IMR-90 (cell line): ENCODE measurements around the gene SNTN. TPM values are rescaled to one million over a fixed set of nuclear protein-coding genes. Genes with fewer than 3 reads are reported as not detected.

Source experiments
- ATAC-seq: fragments of 200-7000 bp; cut with Tn5 transposase; 2 replicates; pipeline ENCODE4 v1.9.1; 2020; ENCODE audit warnings: low read depth, mild to moderate bottlenecking, moderate library complexity
- BruUV-seq: library from RNA; stranded (reverse); fragments of 400-500 nt; replicated peaks from 2 replicates; lab custom pipeline; 2021; lab: Mats Ljungman, UMichigan
- CTCF ChIA-PET: fragments of 300-600 bp; formaldehyde crosslinking; extraction: SDS; loops from one replicate; lab custom pipeline; 2021; ENCODE audit warnings: antibody characterized with exemption; lab: Yijun Ruan, JAX
- POLR2A ChIA-PET: fragments of 300-600 bp; sonication (Branson Sonifier 250); formaldehyde crosslinking; loops from one replicate; lab custom pipeline; 2022; ENCODE audit warnings: antibody characterized with exemption; ENCODE audit not compliant: unreplicated experiment; lab: Charles Lee
- DNase-seq: peaks from one replicate; pipeline ENCODE4 v3.0.0; 2013
- H2AFZ ChIP-seq: replicated peaks from 2 replicates; pipeline ENCODE3; 2013; ENCODE audit warnings: low read length, mild to moderate bottlenecking; ENCODE audit not compliant: poor library complexity
- H2AK5ac ChIP-seq: 2 replicates; pipeline ENCODE4 v1.6.1; 2013; ENCODE audit warnings: low read depth, low read length, inconsistent platforms
- H2AK9ac ChIP-seq: replicated peaks from 2 replicates; pipeline ENCODE3; 2013; ENCODE audit warnings: mild to moderate bottlenecking, low read depth, low read length, moderate library complexity; ENCODE audit not compliant: poor library complexity
- H2BK120ac ChIP-seq: 2 replicates; pipeline ENCODE4 v1.6.1; 2013; ENCODE audit warnings: low read depth, low read length, inconsistent platforms
- H2BK15ac ChIP-seq: 3 replicates; pipeline ENCODE4 v1.6.1; 2013; ENCODE audit warnings: low read depth, low read length, inconsistent platforms
- H2BK20ac ChIP-seq: 2 replicates; pipeline ENCODE4 v1.6.1; 2013; ENCODE audit warnings: low read depth, mild to moderate bottlenecking, inconsistent platforms, low read length, moderate library complexity
- H2BK5ac ChIP-seq: 2 replicates; pipeline ENCODE4 v1.6.1; 2013; ENCODE audit warnings: mild to moderate bottlenecking, low read depth, low read length, inconsistent platforms; ENCODE audit not compliant: poor library complexity, severe bottlenecking
- H3K14ac ChIP-seq: replicated peaks from 2 replicates; pipeline ENCODE4 v1.6.1; 2013; ENCODE audit warnings: low read depth, low read length, inconsistent platforms
- H3K18ac ChIP-seq: 2 replicates; pipeline ENCODE4 v1.6.1; 2013; ENCODE audit warnings: low read depth, low read length, control low read depth
- H3K23ac ChIP-seq: 2 replicates; pipeline ENCODE4 v1.6.1; 2013; ENCODE audit warnings: low read depth, low read length, inconsistent platforms
- H3K27ac ChIP-seq: 2 replicates; pipeline ENCODE4 v1.5.1; 2013; ENCODE audit warnings: mild to moderate bottlenecking, control low read depth, low read length; ENCODE audit not compliant: insufficient read depth
- H3K27me3 ChIP-seq: 2 replicates; pipeline ENCODE4 v1.6.1; 2013; ENCODE audit warnings: low read length; ENCODE audit not compliant: control insufficient read depth, insufficient read depth
- H3K36me3 ChIP-seq: 2 replicates; pipeline ENCODE4 v1.6.1; 2013; ENCODE audit warnings: low read length, mixed read lengths; ENCODE audit not compliant: control insufficient read depth, insufficient read depth
- H3K4ac ChIP-seq: 2 replicates; pipeline ENCODE4 v1.6.1; 2013; ENCODE audit warnings: low read depth, low read length, inconsistent platforms
- H3K4me1 ChIP-seq: 2 replicates; pipeline ENCODE4 v1.6.1; 2013; ENCODE audit warnings: low read length, mixed read lengths; ENCODE audit not compliant: control insufficient read depth, insufficient read depth
- H3K4me2 ChIP-seq: 2 replicates; pipeline ENCODE4 v1.6.1; 2013; ENCODE audit warnings: low read depth, mild to moderate bottlenecking, control low read depth, low read length, moderate library complexity
- H3K4me3 ChIP-seq: 2 replicates; pipeline ENCODE4 v1.5.1; 2013; ENCODE audit warnings: low read depth, mild to moderate bottlenecking, control low read depth, low read length, moderate library complexity; ENCODE audit not compliant: insufficient read depth
- H3K56ac ChIP-seq: 2 replicates; pipeline ENCODE4 v1.6.1; 2013; ENCODE audit warnings: low read length, inconsistent platforms; ENCODE audit not compliant: insufficient read depth; ENCODE audit errors: extremely low read depth
- H3K79me1 ChIP-seq, 2 experiments: 2 replicates each; pipeline ENCODE4 v1.6.1; 2013; ENCODE audit warnings: low read length in 2 of 2, inconsistent platforms in 1 of 2, low read depth in 1 of 2
- H3K9ac ChIP-seq: 2 replicates; pipeline ENCODE4 v1.6.1; 2013; ENCODE audit warnings: low read depth, low read length, control low read depth
- H3K9me1 ChIP-seq: 2 replicates; pipeline ENCODE4 v1.6.1; 2013; ENCODE audit warnings: low read length, inconsistent platforms; ENCODE audit not compliant: insufficient read depth
- H3K9me3 ChIP-seq: 2 replicates; pipeline ENCODE4 v1.6.1; 2013; ENCODE audit warnings: low read length; ENCODE audit not compliant: control insufficient read depth, insufficient read depth
- H4K20me1 ChIP-seq: 2 replicates; pipeline ENCODE4 v1.6.1; 2013; ENCODE audit warnings: low read length, inconsistent platforms; ENCODE audit not compliant: insufficient read depth
- H4K5ac ChIP-seq: 2 replicates; pipeline ENCODE4 v1.6.1; 2013; ENCODE audit warnings: mild to moderate bottlenecking, low read depth, low read length, control low read depth
- H4K8ac ChIP-seq, 2 experiments: 2 replicates each; pipeline ENCODE4 v1.6.1; 2013; ENCODE audit warnings: low read depth in 2 of 2, low read length in 2 of 2, control low read depth in 1 of 2, inconsistent platforms in 1 of 2
- H4K91ac ChIP-seq: 2 replicates; pipeline ENCODE4 v1.6.1; 2013; ENCODE audit warnings: low read depth, low read length, inconsistent platforms; ENCODE audit not compliant: insufficient read depth
- CEBPB ChIP-seq: IDR thresholded peaks from 2 replicates; pipeline ENCODE4 v1.6.1; 2012; ENCODE audit warnings: low read depth, low read length, improper control_type of control experiment
- FOS ChIP-seq: fragments of 150-350 bp; IDR thresholded peaks from 2 replicates; pipeline ENCODE4 v1.6.1; 2016; ENCODE audit warnings: low read depth, low read length
- MAZ ChIP-seq: IDR thresholded peaks from 2 replicates; pipeline ENCODE4 v1.6.1; 2012; ENCODE audit warnings: low read depth, mild to moderate bottlenecking, low read length, improper control_type of control experiment, moderate library complexity, borderline replicate concordance
- POLR2A ChIP-seq: IDR thresholded peaks from 2 replicates; pipeline ENCODE4 v1.6.1; 2012; ENCODE audit warnings: mild to moderate bottlenecking, low read depth, low read length
- RAD21 ChIP-seq: IDR thresholded peaks from 2 replicates; pipeline ENCODE4 v1.6.1; 2012; ENCODE audit warnings: low read length, improper control_type of control experiment
- RFX5 ChIP-seq: IDR thresholded peaks from 2 replicates; pipeline ENCODE4 v1.8.0; 2012; ENCODE audit warnings: low read depth, mild to moderate bottlenecking, low read length, moderate library complexity
- SMC3 ChIP-seq: fragments of 150-350 bp; IDR thresholded peaks from 2 replicates; pipeline ENCODE4 v1.6.1; 2016; ENCODE audit warnings: low read depth, mild to moderate bottlenecking, antibody characterized with exemption, low read length, moderate library complexity
- WGBS, 2 experiments: methylation state at CpG; one replicate each; pipeline versions ENCODE4 v1.1.5 to v1.1.7; 2013; ENCODE audit warnings: missing lambda C conversion rate in 2 of 2; ENCODE audit not compliant: insufficient read length in 1 of 2; ENCODE audit errors: extremely low coverage in 2 of 2; 5-methylcytosine and 5-hydroxymethylcytosine counted together
- dilution Hi-C: fragments of 300-500 bp; cut with HindIII; formaldehyde crosslinking; loops from one replicate; pipeline ENCODE4 v1.14.3; 2018; ENCODE audit warnings: low sequenced_read_pairs; ENCODE audit not compliant: unreplicated experiment
- in situ Hi-C: fragments of 300-500 bp; cut with MboI; formaldehyde crosslinking; loops from 3 replicates; pipeline ENCODE4 v1.14.3; 2019; ENCODE audit warnings: low sequenced_read_pairs, inconsistent platforms, mixed read lengths
- intact Hi-C: fragments of 100-400 bp; cut with micrococcal nuclease; formaldehyde crosslinking; loops from 2 replicates; pipeline ENCODE4 v1.10.0; 2022
- polyA plus RNA-seq, 3 experiments: library from polyadenylated mRNA; depleted of rRNA; stranded (reverse); fragments of >200 nt; gene quantifications; 2 replicates each; pipeline ENCODE4 v1.2.3, GENCODE V29; 2012; ENCODE audit warnings: low replicate concordance in 1 of 3
- total RNA-seq: library from RNA; depleted of rRNA; stranded (reverse); fragments of >200 nt; gene quantifications from 2 replicates; pipeline ENCODE4 v1.2.3, GENCODE V29; 2012
- TF ChIP-seq, protein P1 (sequence below): fragments of 150-350 bp; IDR thresholded peaks from 2 replicates; pipeline ENCODE4 v1.6.1; 2016; ENCODE audit warnings: low read depth, mild to moderate bottlenecking, low read length, moderate library complexity, borderline replicate concordance

Gene SNTN
- total and polyA plus RNA-seq, 2 of the 4 experiments (the other 2 are of a cell fraction): not detected

DNA sequence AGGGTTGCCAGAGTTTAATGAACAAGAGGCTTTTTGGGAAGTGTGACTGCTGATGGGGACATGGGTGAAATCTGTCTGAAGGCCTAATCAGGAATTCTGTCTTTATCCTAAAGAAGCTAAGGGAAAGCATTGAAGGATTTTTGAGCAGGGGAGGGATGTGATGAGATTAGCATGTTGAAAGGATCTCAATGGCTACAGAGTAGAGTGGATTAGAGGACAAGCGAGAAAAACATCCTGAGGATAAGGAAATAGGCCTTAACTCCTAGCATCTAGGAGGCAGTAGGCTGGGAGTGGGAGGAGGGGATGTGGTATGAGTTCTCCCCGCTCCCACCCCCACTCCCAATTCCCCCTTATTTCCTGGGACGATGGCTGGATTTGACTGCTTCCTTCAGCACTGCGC is 35.1 kb upstream of the SNTN start:
- in situ Hi-C loops: no loop called here
- CTCF ChIA-PET: no interaction called here

More for the DNA sequence above, 35.1 kb upstream of the SNTN start:
- dilution Hi-C loops: no loop called here
- no peaks in the 10 kb centered on the region for H3K36me3 ChIP-seq
- no peak overlapping the region for H2AFZ ChIP-seq
- no peaks in the 10 kb centered on the region for H3K4me1 ChIP-seq
- no peak overlapping the region for H2BK5ac ChIP-seq
- no peak overlapping the region for H2AK9ac ChIP-seq
- ATAC-seq: no peak
- H3K18ac ChIP-seq: no peak overlapping the region
- no peak overlapping the region for H4K91ac ChIP-seq
- intact Hi-C loops: no loop called here
- no peaks in the 10 kb centered on the region for H3K79me1 ChIP-seq
- H3K9me1 ChIP-seq: no peaks in the 10 kb centered on the region
- H3K4me3 ChIP-seq: no peak overlapping the region
- no peak for DNase-seq
- H4K8ac ChIP-seq: no peak overlapping the region
- POLR2A ChIA-PET: no interaction called here
- BruUV-seq: no TSS peak
- TF ChIP-seq SMC3 (no peak), POLR2A (no peak), MAZ (no peak), RAD21 (no peak), RFX5 (no peak), CEBPB (no peak), FOS (no peak)
- TF ChIP-seq, protein P1, sequence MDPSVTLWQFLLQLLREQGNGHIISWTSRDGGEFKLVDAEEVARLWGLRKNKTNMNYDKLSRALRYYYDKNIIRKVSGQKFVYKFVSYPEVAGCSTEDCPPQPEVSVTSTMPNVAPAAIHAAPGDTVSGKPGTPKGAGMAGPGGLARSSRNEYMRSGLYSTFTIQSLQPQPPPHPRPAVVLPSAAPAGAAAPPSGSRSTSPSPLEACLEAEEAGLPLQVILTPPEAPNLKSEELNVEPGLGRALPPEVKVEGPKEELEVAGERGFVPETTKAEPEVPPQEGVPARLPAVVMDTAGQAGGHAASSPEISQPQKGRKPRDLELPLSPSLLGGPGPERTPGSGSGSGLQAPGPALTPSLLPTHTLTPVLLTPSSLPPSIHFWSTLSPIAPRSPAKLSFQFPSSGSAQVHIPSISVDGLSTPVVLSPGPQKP: no peak
- H3K9ac ChIP-seq: no peak overlapping the region
- H4K20me1 ChIP-seq: no peaks in the 10 kb centered on the region
- no peak overlapping the region for H3K23ac ChIP-seq
- no peak overlapping the region for H3K4me2 ChIP-seq
- H3K9me3 ChIP-seq: no peaks in the 10 kb centered on the region
- no CpG with 5 or more reads among the region's 4 CpGs for WGBS, 2 experiments
- peaks cover 2% of the 10 kb centered on the region; the same call in 1 of the 2 replicates for H3K27me3 ChIP-seq
- H2BK120ac ChIP-seq: no peak overlapping the region
- H3K14ac ChIP-seq: no peak overlapping the region
- no peak overlapping the region for H2BK20ac ChIP-seq
- H3K27ac ChIP-seq: no peak overlapping the region
- H2BK15ac ChIP-seq: no peak overlapping the region
- no peak overlapping the region for H3K4ac ChIP-seq
- H2AK5ac ChIP-seq: no peak overlapping the region
- no peak overlapping the region for H3K56ac ChIP-seq
- H4K5ac ChIP-seq: no peak overlapping the region
